NCI-H2029 (cell line): Measurements from ENCODE around the gene CAPS.

Source experiments
- DNase-seq: peaks from one replicate; lab custom pipeline; 2025; lab: John Stamatoyannopoulos, UW

CAPS gene

GRCh38 chr19:5891938-5892771, 21.9 kb upstream of the CAPS start:
- DNase-seq: peak; percentile 21

GRCh38 chr19:5892772-5893275, 21.2 kb upstream of the CAPS start:
- DNase-seq: no peak

GRCh38 chr19:5893296-5893903, 20.7 kb upstream of the CAPS start:
- no peak for DNase-seq

- no peak for DNase-seq
Observed at GRCh38 chr19:5893907-5894703, 19.9 kb upstream of the CAPS start.

- no peak for DNase-seq
Observed at GRCh38 chr19:5894704-5895349, 19.2 kb upstream of the CAPS start.

- no peak for DNase-seq
Observed at GRCh38 chr19:5895409-5895808, 18.6 kb upstream of the CAPS start.

- no peak for DNase-seq
Observed at GRCh38 chr19:5895890-5896289, 18.2 kb upstream of the CAPS start.

- DNase-seq: no peak
Observed at GRCh38 chr19:5896365-5897076, 17.5 kb upstream of the CAPS start.

- no peak for DNase-seq
Observed at GRCh38 chr19:5897189-5897969, 16.7 kb upstream of the CAPS start.

- DNase-seq: no peak
Observed at GRCh38 chr19:5899728-5900526, 14.1 kb upstream of the CAPS start.

- no peak for DNase-seq
Observed at GRCh38 chr19:5900976-5901375, 13.1 kb upstream of the CAPS start.

- no peak for DNase-seq
Observed at GRCh38 chr19:5903056-5903623, 10.9 kb upstream of the CAPS start.

GRCh38 chr19:5903624-5904351, 10.3 kb upstream of the CAPS start, which contains the start of gene NDUFA11:
TSS of gene NDUFA11 (minus strand) at chr19:5903790. CDS start at chr19:5903708, 82 bp downstream.
- peak; percentile 98 for DNase-seq

- DNase-seq: peak; percentile 100
Observed at GRCh38 chr19:5904352-5905113, 9.5 kb upstream of the CAPS start, which contains the start of gene VMAC. TSS of gene VMAC (plus strand) at chr19:5904872. CDS start at chr19:5904891, 19 bp downstream.

GRCh38 chr19:5905114-5905778, 8.8 kb upstream of the CAPS start:
- DNase-seq: no peak

GRCh38 chr19:5907241-5907640, 6.8 kb upstream of the CAPS start:
- DNase-seq: no peak

GRCh38 chr19:5908773-5909442, 5.1 kb upstream of the CAPS start:
- DNase-seq: no peak
